Kidney (tissue), 14 donors: ENCODE results near the gene RNF43. TPM values are rescaled to one million over a fixed set of nuclear protein-coding genes. Genes with fewer than 3 reads are reported as not detected.

Experiments used
- DNase-seq, 5 donors: peaks; one replicate each; pipeline ENCODE4 v3.0.0-alpha.2; 2013 to 2020
- FAIRE-seq: peaks from 2 replicates; lab custom pipeline; 2012; peaks lifted over from hg19 to GRCh38; lab: Jason Lieb, UNC
- H3K27ac ChIP-seq, 2 donors: one replicate each; pipeline ENCODE4 v1.7.0; 2013; ENCODE audit warnings: low read depth in 2 of 2, low read length in 2 of 2, inconsistent platforms in 1 of 2
- H3K27me3 ChIP-seq: one replicate; pipeline ENCODE4 v1.7.1; 2013; ENCODE audit warnings: low read length, inconsistent platforms; ENCODE audit not compliant: control insufficient read depth, insufficient read depth
- H3K36me3 ChIP-seq, 3 donors: one replicate each; pipeline versions ENCODE4 v1.7.0 to v1.7.1; 2013; ENCODE audit warnings: low read length in 3 of 3, control low read depth in 1 of 3, inconsistent platforms in 1 of 3; ENCODE audit not compliant: insufficient read depth in 3 of 3, control insufficient read depth in 2 of 3
- H3K4me1 ChIP-seq, 3 donors: one replicate each; pipeline versions ENCODE4 v1.7.0 to v1.7.1; 2013; ENCODE audit warnings: low read length in 3 of 3, inconsistent platforms in 1 of 3, low read depth in 1 of 3; ENCODE audit not compliant: control insufficient read depth in 2 of 3, insufficient read depth in 2 of 3
- H3K4me3 ChIP-seq, 3 donors: one replicate each; pipeline versions ENCODE4 v1.7.0 to v1.8.1; 2013; ENCODE audit warnings: low read length in 3 of 3, control low read depth in 1 of 3, inconsistent platforms in 1 of 3
- H3K9ac ChIP-seq, 3 donors: one replicate each; pipeline versions ENCODE4 v1.7.0 to v1.7.1; 2013; ENCODE audit warnings: low read length in 3 of 3, control low read depth in 1 of 3, inconsistent platforms in 1 of 3
- H3K9me3 ChIP-seq, 3 donors: one replicate each; pipeline versions ENCODE4 v1.7.0 to v1.7.1; 2013; ENCODE audit warnings: low read length in 3 of 3, control low read depth in 1 of 3, inconsistent platforms in 1 of 3; ENCODE audit not compliant: control insufficient read depth in 2 of 3, insufficient read depth in 1 of 3
- intact Hi-C: fragments of 100-400 bp; cut with DNase I; formaldehyde crosslinking; loops from one replicate; pipeline ENCODE4 v1.11.1; 2022
- polyA plus RNA-seq: library from polyadenylated mRNA; stranded (reverse); fragments of 350-450 nt; fragmentation: Illumina TruSeq; extraction: RNeasy Lipid Tissue Mini Kit (QIAGEN cat#74804); gene quantifications from one replicate; pipeline ENCODE4 v1.2.3, GENCODE V29; 2014; ENCODE audit warnings: low read depth, low replicate concordance; ENCODE audit not compliant: insufficient read depth
- total RNA-seq: library from RNA; stranded (reverse); fragmentation: NEBNext Ultra II Directional; extraction: Animal tissue kit (Norgen Biotek cat#: 25700); gene quantifications from one replicate; pipeline ENCODE4 v1.2.1, GENCODE V29; 2021
- TF ChIP-seq, protein P1 (sequence below): IDR thresholded peaks from 3 replicates; pipeline ENCODE4 v1.5.1; 2012; ENCODE audit warnings: mild to moderate bottlenecking, moderate library complexity, borderline replicate concordance; ENCODE audit not compliant: insufficient read depth; ENCODE audit errors: extremely low read depth
- donor health status: control.
- donor health status: control.
- donor health status: control.
- donor health status: control.
- donor health status: control.
- donor health status: DM: yes; HTN: yes; CAD: no.
- donor health status: Normal renal cell carcinoma (clear cell type).

Gene RNF43
- total and polyA plus RNA-seq, 2 donors from 2014 or later: 7.8 to 9.5 TPM

DNA sequence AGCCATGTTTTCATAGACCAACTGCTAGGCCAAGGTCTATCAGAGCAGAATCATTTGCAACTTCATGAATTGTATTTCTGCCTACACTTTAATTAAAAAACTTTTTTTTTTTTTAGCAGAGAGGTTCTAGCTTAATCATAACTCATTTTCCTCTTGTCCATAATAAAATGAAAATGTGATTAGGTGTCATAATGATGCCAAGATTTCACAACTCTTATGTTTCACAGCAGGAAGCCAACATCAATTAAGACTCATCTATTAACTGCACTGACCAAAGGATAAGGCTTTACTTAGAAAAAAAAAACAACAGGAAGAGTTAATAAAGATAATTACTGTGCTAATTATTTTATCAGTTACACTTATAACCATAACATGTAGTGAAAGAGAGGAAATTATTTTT is 18.9 kb upstream of the RNF43 start:
- TF ChIP-seq, protein P1, sequence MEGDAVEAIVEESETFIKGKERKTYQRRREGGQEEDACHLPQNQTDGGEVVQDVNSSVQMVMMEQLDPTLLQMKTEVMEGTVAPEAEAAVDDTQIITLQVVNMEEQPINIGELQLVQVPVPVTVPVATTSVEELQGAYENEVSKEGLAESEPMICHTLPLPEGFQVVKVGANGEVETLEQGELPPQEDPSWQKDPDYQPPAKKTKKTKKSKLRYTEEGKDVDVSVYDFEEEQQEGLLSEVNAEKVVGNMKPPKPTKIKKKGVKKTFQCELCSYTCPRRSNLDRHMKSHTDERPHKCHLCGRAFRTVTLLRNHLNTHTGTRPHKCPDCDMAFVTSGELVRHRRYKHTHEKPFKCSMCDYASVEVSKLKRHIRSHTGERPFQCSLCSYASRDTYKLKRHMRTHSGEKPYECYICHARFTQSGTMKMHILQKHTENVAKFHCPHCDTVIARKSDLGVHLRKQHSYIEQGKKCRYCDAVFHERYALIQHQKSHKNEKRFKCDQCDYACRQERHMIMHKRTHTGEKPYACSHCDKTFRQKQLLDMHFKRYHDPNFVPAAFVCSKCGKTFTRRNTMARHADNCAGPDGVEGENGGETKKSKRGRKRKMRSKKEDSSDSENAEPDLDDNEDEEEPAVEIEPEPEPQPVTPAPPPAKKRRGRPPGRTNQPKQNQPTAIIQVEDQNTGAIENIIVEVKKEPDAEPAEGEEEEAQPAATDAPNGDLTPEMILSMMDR: no peak
- DNase-seq: no peak
- FAIRE-seq: no peak
- Histone ChIP-seq H3K9me3 (no peaks in the 10 kb centered on the region), H3K27ac (no peak overlapping the region), H3K4me3 (no peak overlapping the region), H3K27me3 (no peaks in the 10 kb centered on the region), H3K9ac (no peak overlapping the region), H3K36me3 (no peaks in the 10 kb centered on the region), H3K4me1 (no peaks in the 10 kb centered on the region)
- intact Hi-C loops: no loop called here

DNA sequence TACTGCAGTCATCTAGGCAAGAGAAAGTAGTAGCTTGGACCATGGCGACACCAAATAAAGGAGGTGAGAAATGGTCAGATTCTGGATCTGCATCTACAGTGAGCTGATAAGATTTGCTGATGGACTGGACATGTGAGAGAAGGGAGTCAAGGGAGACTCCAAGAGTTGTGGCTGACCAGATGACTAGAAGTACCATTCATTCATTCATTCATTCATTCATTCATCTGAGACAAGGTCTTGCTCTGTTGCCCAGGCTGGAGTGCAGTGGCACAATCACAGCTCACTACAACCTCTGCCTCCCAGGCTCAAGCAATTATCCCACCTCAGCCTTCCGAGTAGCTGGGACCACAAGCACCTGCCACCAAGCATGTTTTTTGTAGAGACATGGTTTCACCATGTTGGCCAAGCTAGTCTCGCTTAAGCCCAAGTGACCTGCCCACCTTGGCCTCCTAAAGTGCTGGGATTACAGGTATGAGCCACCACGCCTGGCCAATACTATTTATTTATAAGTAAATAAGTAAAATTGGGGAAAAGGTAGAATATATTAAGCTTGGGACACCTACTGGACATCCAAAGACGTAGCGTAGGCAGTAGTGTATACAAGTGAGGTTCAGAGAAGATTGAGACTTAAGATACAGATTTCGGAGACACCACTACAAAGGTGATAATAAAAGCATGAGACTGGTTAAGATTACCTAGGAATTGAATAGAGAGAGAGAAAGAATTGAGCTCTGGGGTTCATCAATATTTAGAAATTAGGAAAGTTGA is 15.7 kb upstream of the RNF43 start:
- H3K36me3 ChIP-seq: no peaks in the 10 kb centered on the region
- H3K27ac ChIP-seq: no peak overlapping the region
- intact Hi-C loops: no loop called here
- DNase-seq (no peak), FAIRE-seq (no peak)
- no peak overlapping the region for H3K9ac ChIP-seq
- no peaks in the 10 kb centered on the region for H3K9me3 ChIP-seq
- TF ChIP-seq, protein P1: no peak
- H3K4me3 ChIP-seq: no peak overlapping the region
- no peaks in the 10 kb centered on the region for H3K27me3 ChIP-seq
- H3K4me1 ChIP-seq: no peaks in the 10 kb centered on the region

DNA sequence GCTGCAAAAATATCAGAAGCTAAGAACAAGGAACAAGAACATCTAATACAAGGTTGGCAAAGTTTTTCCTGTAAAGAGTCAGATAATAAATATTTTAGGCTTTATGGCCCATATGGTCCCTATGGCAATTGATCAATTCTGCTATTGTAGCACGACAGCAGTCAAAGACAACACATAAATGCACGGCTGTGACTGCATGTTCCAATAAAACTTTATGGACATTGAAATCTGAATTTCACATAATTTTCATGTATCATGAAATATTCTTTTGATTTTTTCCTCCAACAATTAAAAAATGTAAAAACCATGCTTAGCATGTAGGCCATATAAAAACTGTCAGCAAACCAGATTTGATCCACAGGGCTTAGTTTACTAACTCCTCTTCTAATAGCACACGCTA is 10.5 kb upstream of the RNF43 start:
- Histone ChIP-seq H3K36me3 (no peaks in the 10 kb centered on the region), H3K9ac (no peak overlapping the region), H3K9me3 (no peaks in the 10 kb centered on the region), H3K27me3 (no peaks in the 10 kb centered on the region), H3K4me1 (no peaks in the 10 kb centered on the region), H3K4me3 (no peak overlapping the region), H3K27ac (no peak overlapping the region)
- no peak for FAIRE-seq
- TF ChIP-seq, protein P1: no peak
- intact Hi-C loops: no loop called here
- no peak for DNase-seq
